SK-N-SH treated with all-trans-retinoic acid at 6 μM for 48 hours (cell line): ENCODE results near the gene FARSB.

Experiments
- ARNTL ChIP-seq: fragments of 450-650 bp; formaldehyde crosslinking; IDR thresholded peaks from 2 replicates; pipeline ENCODE4 v1.5.0; 2020; ENCODE audit warnings: low read depth, mild to moderate bottlenecking, moderate library complexity, borderline replicate concordance
- CREB5 ChIP-seq: fragments of 250-450 bp; sonication (Bioruptor Pico); IDR thresholded peaks from 2 replicates; pipeline ENCODE4 v1.5.1; 2020; ENCODE audit warnings: low read depth, mild to moderate bottlenecking, moderate library complexity
- GLIS3 ChIP-seq: fragments of 250-450 bp; sonication (Bioruptor Pico); IDR thresholded peaks from 2 replicates; pipeline ENCODE4 v1.5.0; 2020; ENCODE audit warnings: mild to moderate bottlenecking, moderate library complexity
- PATZ1 ChIP-seq: fragments of 250-450 bp; sonication (Bioruptor Pico); IDR thresholded peaks from 2 replicates; pipeline ENCODE4 v1.8.0; 2020; ENCODE audit warnings: mild to moderate bottlenecking, moderate library complexity, borderline replicate concordance
- RARB ChIP-seq: fragments of 250-450 bp; sonication (Bioruptor Pico); IDR thresholded peaks from 2 replicates; pipeline ENCODE4 v1.8.0; 2021; ENCODE audit warnings: mild to moderate bottlenecking, moderate library complexity
- TOX ChIP-seq: fragments of 250-450 bp; sonication (Bioruptor Pico); IDR thresholded peaks from 2 replicates; pipeline ENCODE4 v1.8.0; 2021; ENCODE audit warnings: mild to moderate bottlenecking, moderate library complexity, borderline replicate concordance
- TSHZ2 ChIP-seq: fragments of 250-450 bp; sonication (Bioruptor Pico); IDR thresholded peaks from 2 replicates; pipeline ENCODE4 v1.5.0; 2020; ENCODE audit warnings: mild to moderate bottlenecking, moderate library complexity
- ZFP3 ChIP-seq: fragments of 250-450 bp; sonication (Bioruptor Pico); IDR thresholded peaks from 2 replicates; pipeline ENCODE4 v1.5.0; 2020; ENCODE audit warnings: mild to moderate bottlenecking, moderate library complexity

- TF ChIP-seq RARB (CRISPR knock-in tag) (no peak), CREB5 (CRISPR knock-in tag) (no peak), TSHZ2 (CRISPR knock-in tag) (no peak), PATZ1 (no peak), GLIS3 (CRISPR knock-in tag) (no peak), ZFP3 (CRISPR knock-in tag) (no peak), ARNTL (CRISPR knock-in tag) (no peak), TOX (no peak)
These were observed 108.8 kb downstream of the FARSB start for GRCh38 chr2:222547083-222547482.
